ENCODE measurements around the gene TMEM252. TPM values are rescaled to one million over a fixed set of nuclear protein-coding genes. Genes with fewer than 3 reads are reported as not detected.

Gene TMEM252
- total RNA-seq, 3 donors from 2014 or later (not counting 1 experiment from before 2014, with no cell fraction given): not detected

GRCh38 chr9:68500457-68501381, 40.0 kb downstream of the TMEM252 start:
- intact Hi-C loops (cut with micrococcal nuclease): loop anchor here (10.0 kb wide), 1 partner anchor 156 kb away; no protein-coding TSS in a partner anchor
- H3K9me3 ChIP-seq (ENCODE audit: control insufficient read depth, insufficient read depth, low read length): no peaks in the 10 kb centered on the region
- DNase-seq: no peak
- H3K27ac ChIP-seq (ENCODE audit: low read length): no peak overlapping the region
- H3K4me3 ChIP-seq (ENCODE audit: low read length): no peak overlapping the region
- Mint-ChIP-seq H3K9me3 (no peaks in the 10 kb centered on the region), H3K4me3 (no peak overlapping the region), H3K27ac (no peak overlapping the region), H3K36me3 (no peaks in the 10 kb centered on the region), H3K27me3 (ENCODE audit: low read depth in 2 of 2) (peaks cover 7 to 13% of the 10 kb centered on the region in 2 donors), H3K4me1 (peaks cover 9 to 10% of the 10 kb centered on the region in 2 donors)
- H3K27me3 ChIP-seq (ENCODE audit: control insufficient read depth, insufficient read depth, low read length): no peaks in the 10 kb centered on the region
- 89% methylated on average over 9 of the region's 9 CpGs for WGBS (ENCODE audit: insufficient coverage)
- peaks cover 3% of the 10 kb centered on the region for H3K4me1 ChIP-seq (ENCODE audit: control insufficient read depth, insufficient read depth, low read length)
- ATAC-seq: no peak
- no peaks in the 10 kb centered on the region for H3K36me3 ChIP-seq (ENCODE audit: control insufficient read depth, insufficient read depth, low read length)
- TF ChIP-seq CTCF (IDR thresholded peaks at IDR 0.05): no peak

GRCh38 chr9:68498816-68499215, 41.9 kb downstream of the TMEM252 start:
- no peak overlapping the region for H3K27ac Mint-ChIP-seq
- no peaks in the 10 kb centered on the region for H3K36me3 ChIP-seq (ENCODE audit: control insufficient read depth, insufficient read depth, low read length)
- H3K9me3 Mint-ChIP-seq: no peaks in the 10 kb centered on the region
- H3K27me3 Mint-ChIP-seq (ENCODE audit: low read depth in 2 of 2): peaks cover 5 to 22% of the 10 kb centered on the region in 2 donors
- H3K36me3 Mint-ChIP-seq: no peaks in the 10 kb centered on the region
- intact Hi-C loops (cut with micrococcal nuclease): no loop called here
- no peak overlapping the region for H3K27ac ChIP-seq (ENCODE audit: low read length)
- DNase-seq (no peak), ATAC-seq (no peak)
- no peak for TF ChIP-seq CTCF (IDR thresholded peaks at IDR 0.05)
- no peak overlapping the region for H3K4me3 Mint-ChIP-seq
- H3K9me3 ChIP-seq (ENCODE audit: control insufficient read depth, insufficient read depth, low read length): no peaks in the 10 kb centered on the region
- WGBS (ENCODE audit: insufficient coverage): 70% methylated on average over 1 of the region's 2 CpGs
- H3K27me3 ChIP-seq (ENCODE audit: control insufficient read depth, insufficient read depth, low read length): no peaks in the 10 kb centered on the region
- H3K4me1 Mint-ChIP-seq: peaks cover 9 to 10% of the 10 kb centered on the region in 2 donors
- no peak overlapping the region for H3K4me3 ChIP-seq (ENCODE audit: low read length)
- H3K4me1 ChIP-seq (ENCODE audit: control insufficient read depth, insufficient read depth, low read length): peaks cover 3% of the 10 kb centered on the region

- Mint-ChIP-seq H3K27ac (no peak overlapping the region), H3K27me3 (ENCODE audit: low read depth in 2 of 2) (peaks cover 5 to 22% of the 10 kb centered on the region in 2 donors)
These were observed 43.1 kb downstream of the TMEM252 start for GRCh38 chr9:68497629-68498028.

More at GRCh38 chr9:68497629-68498028, 43.1 kb downstream of the TMEM252 start:
- H3K9me3 Mint-ChIP-seq: no peaks in the 10 kb centered on the region
- DNase-seq (no peak), ATAC-seq (no peak)
- Histone ChIP-seq H3K4me1 (ENCODE audit: control insufficient read depth, insufficient read depth, low read length) (peaks cover 3% of the 10 kb centered on the region), H3K9me3 (ENCODE audit: control insufficient read depth, insufficient read depth, low read length) (no peaks in the 10 kb centered on the region), H3K4me3 (ENCODE audit: low read length) (no peak overlapping the region), H3K36me3 (ENCODE audit: control insufficient read depth, insufficient read depth, low read length) (no peaks in the 10 kb centered on the region), H3K27me3 (ENCODE audit: control insufficient read depth, insufficient read depth, low read length) (no peaks in the 10 kb centered on the region), H3K27ac (ENCODE audit: low read length) (no peak overlapping the region)
- H3K4me1 Mint-ChIP-seq: peaks cover 9 to 10% of the 10 kb centered on the region in 2 donors
- no peak overlapping the region for H3K4me3 Mint-ChIP-seq
- intact Hi-C loops (cut with micrococcal nuclease): no loop called here
- TF ChIP-seq CTCF (IDR thresholded peaks at IDR 0.05): no peak
- no peaks in the 10 kb centered on the region for H3K36me3 Mint-ChIP-seq
- WGBS (ENCODE audit: insufficient coverage): 91% methylated on average over 1 of the region's 1 CpG
